GM19324 (cell line): ENCODE measurements around the gene ANKS1B.
A peak's percentile ranks its signal among the peaks of the same experiment; 100 is the strongest.
"Not testable (repeated sequence)": the region's sequence is repeated elsewhere in the genome, so short reads cannot be mapped to it uniquely, and the experiment has no call there.

Source experiments
- ATAC-seq: cut with Tn5 transposase; IDR thresholded peaks from one replicate; pipeline ENCODE4 v1.9.1; 2021; ENCODE audit warnings: mild to moderate bottlenecking, moderate library complexity; ENCODE audit not compliant: unreplicated experiment, low FRiP score

Gene ANKS1B

DNA sequence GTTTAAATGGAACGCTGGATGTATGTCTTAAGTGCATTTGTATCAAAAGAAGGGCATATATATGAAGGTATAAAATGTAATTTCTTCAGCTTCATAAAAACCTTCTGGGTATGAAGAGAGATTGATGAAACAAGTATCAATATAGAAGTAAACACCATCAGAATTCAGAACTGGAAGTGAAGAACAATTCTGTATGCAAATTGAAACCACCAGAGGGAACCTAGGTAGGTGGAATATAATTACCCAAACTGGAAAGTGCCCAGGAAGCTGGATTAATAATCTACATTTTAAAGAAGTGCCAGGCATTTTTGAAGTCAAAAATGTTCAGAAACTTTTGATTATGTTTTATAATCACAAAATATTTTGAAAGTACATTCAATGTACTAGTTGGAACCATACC, 673.4 kb downstream of the ANKS1B start:
- ATAC-seq: no peak

DNA sequence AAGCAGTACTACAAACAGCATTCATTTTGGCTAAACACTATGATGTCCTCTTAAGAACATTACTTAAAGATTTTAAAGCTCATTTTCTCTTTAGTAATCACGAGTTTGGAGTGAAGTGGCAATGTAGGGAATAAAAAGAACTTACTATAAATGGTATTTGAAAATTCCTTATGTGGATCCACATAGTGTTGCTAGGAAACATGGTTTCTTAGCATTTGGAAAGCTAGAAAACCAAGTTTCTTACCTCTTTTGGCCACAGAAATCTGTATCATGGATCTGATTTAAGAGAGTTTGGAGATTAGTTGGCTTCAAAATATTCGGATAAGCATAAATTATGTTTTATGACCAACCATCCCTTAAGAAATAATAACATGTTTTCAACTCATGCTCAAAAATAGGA, 674.9 kb downstream of the ANKS1B start:
- no peak for ATAC-seq

DNA sequence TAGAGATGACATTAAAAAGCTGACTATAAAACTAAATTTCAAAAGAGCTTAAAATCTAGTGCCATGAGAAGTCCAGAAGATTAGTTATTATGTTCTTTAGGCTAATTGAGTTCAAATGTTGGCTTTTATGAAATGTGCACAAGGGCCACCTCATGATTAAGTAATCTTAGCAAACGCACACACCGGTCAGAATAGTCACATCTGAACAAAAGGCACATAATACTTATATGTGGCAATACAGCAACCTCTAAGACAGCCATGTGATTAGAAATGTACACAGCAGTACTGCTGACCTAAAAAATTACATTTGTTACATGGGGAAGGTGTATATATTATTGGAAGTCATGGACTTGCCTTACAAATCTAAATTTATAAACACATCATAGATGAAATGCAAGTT, 681.9 kb downstream of the ANKS1B start:
- no peak for ATAC-seq

DNA sequence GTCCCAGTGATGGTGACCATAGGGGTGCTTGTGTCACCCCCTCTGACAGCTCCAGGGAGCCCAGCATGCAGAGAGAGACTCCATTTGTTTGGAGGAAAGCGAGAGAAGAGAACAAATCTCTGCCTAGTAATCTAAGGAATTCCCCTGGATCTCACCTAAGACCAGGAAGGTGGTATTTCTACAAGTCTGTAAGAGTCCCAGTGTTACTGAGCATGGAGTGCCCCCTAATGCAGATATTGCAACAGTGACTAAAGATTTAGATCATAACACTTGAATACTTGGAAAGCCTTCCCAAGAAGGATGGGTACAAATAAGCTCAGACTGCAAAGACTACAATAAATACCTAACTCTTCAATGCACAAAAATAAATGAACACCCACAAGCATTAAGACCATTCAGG, 697.6 kb downstream of the ANKS1B start:
- no peak for ATAC-seq

DNA sequence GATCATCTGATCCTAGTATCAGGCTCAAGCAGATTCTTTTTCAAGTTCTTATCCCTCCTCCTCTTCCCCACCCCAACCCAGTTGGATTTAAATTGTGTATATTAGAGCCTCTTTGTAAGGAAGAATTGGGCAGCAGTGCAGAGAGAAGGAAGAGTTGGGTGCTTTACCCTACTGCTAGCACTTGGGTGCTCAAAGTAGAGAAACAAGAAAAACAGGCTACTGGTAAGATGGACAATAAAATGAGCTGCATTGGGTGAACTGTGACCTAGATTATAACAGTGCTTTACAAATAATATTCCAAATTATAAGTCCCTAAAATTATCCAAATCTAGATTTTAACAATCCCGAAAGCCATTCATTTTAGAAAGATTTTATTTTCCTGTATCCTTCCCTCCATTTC, 700.6 kb downstream of the ANKS1B start:
- ATAC-seq: no peak

DNA sequence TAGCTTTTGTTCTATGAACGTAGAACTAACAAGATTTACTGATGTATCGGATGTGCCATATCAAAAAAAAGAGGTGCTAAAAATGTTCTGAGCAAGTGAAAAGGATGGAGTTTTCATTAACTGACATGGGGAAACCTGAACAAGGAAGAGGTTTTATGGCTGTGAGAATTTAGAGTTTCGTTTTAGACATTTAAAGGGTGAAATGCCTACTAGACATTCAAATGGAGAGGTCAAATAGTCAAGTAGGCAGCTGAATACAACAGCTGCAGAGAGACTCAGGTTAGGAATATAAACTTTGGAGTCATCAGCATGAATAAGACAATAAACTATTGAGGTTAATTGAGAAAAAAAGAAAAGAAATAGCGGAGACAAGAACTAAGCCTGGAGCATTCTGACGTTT, 702.1 kb downstream of the ANKS1B start:
- ATAC-seq: no peak

DNA sequence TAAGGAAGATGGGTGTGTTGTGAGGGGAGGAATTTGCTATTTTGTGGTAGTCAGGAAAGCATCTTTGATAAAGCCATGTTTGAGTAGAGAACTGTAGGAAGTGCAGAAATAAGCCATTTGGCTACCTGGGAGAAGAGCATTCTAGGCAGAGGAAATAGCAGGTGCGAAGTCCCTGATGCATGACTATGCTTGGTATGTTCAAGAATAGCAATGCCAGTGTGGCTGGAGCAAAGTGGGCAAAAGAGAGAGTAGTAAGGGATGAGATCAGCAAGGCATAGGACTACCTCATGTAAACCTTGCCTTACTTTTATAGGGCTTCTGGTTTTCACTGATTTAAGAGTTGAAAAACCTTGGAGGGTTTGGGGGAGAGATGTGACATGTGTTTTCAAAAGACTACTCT, 702.6 kb downstream of the ANKS1B start:
- ATAC-seq: no peak

DNA sequence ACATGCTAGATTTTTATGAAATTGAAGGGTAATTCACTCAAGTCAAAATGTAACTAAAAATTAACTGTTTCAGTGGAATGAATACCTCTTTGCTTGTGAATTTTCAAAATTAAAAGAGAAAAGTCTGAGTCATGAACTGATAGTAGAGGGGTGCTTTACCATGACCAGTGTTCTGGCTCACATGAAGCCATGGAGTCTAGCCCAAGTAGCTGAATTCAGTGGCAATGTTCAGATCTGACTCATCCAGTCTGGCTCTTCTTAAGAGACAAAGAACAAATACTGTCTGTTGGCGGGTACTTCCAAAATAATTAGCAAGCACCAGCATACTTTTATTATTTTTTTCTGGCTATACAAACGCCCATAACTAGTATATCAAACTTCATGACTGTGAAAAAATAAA, 703.5 kb downstream of the ANKS1B start:
- no peak for ATAC-seq

DNA sequence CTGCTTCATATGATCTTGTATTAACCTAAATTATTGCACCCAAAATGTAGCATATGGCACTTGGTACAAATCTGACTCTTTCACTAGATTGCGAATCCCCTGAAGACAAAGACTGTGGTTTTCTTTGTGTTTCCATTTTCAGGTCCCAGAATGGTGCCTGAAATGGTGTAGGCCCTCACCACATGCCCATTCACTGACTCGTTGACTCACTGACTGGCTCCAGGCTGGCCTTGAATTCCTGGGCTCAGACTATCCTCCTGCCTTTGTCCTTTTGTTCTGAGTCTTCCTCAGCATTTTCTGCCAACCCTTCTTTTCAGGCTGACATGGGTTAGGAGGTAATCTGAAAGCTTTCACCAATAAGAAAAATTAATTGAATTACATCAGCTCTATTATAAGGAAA, 705.8 kb downstream of the ANKS1B start:
- ATAC-seq: no peak

DNA sequence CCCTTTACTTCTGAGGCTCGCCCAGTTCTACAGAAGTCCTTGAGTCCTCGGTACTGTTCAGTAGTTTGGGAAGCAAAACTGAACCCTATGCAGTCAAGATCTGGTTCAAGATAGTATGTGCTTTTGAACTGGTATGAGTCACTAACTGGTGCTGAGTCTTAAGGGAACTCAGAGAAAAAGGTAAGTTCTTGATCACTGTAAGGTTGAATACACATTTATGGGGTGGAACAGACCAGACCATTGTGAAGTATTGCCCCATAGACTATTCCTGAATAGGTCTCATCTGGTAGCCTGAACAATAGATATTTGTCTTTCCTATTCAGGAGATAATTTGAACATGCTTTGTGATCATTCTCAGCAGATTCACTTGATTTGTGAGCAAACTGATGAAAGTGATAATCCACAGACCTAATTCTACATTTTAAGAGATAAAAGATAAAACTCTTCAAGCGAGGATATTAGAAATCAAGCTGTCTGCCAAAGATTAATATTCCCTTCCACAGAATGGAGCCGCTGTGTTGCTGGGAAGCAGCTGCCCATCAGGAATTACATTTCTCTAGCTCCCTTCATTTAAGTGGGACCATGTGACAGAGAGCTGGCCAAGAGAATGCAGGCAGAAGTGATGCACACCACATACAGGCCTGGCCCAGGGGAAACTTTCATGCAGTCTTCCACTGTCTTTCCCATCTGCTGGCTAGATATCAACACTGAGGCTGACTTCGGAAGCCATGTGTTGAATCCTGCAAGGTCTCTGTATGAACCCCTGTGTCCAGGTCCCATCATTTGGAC, 707.0 kb downstream of the ANKS1B start:
- ATAC-seq: no peak

DNA sequence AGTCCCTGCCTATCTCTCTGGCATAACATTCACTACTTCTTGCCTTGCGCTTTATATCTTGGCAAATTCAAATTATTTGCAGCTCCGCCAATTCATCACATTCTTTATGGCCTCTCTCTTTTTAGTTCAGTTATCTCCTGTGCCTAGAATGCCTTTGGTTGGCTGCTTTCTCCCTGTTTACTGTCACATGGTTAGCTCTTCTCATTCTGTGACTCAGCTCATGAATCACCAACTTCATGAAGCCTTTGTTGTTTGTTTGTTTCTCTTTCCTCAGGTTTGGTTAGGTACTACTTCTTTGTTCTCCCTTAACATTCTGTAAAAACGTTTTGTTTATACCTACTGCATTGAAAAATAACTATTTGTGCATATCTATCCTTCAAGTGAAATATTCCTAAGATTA, 713.7 kb downstream of the ANKS1B start:
- no peak for ATAC-seq

DNA sequence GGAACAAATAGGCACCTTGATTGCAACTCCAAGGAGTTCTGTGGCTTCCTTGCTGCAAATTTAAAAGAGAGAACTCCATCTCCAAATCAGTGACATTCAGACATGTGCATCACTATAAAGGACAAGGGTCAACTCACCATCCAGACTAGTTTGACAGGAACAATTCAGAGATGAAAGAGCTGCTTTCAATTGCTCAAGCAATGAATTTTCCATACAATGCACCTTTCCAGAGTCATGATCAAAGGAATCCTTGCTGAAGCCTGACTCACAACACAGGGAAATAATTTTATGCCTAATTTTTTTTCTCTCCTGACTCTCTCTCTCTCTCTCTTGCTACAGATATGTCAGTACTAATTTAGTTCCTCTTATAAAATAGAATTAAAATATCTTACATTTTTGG, 717.7 kb downstream of the ANKS1B start:
- ATAC-seq: no peak

DNA sequence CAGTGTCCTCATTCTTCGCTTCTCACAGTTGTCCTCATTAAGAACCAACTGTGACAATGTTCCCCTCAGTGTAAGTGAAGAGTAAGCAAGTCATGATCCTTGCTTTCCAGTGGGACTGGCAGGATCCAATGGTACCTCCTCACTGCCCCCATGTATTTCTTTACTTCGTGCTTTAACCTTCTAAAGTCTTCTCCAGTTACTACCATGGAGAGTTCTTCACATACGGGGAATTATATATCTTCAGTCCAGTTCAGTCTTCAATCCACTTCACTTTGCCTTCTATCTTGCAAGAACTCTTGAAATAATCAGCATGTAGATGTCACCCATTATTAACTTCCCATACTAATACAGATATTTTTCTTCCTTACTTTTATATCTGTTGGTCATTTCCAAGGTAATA, 719.1 kb downstream of the ANKS1B start:
- ATAC-seq: no peak

DNA sequence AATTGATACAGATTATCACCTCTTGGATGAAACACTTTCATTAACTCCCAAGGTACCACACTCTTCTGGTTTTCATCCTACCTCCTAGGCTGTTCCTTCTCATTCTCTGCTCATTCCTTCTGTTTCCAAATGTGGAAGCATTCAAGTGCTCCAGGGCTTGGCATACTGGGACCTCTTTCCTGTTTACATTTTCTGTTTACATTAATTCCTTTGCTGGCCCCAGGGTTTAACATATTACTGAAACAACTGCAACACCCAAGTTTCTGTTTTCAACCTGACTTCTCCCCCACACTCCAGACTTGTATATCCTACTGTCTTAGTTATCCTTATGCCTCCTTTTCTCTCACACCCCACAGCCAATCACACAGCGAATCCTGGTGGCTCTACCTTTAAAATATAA, 723.5 kb downstream of the ANKS1B start:
- no peak for ATAC-seq

DNA sequence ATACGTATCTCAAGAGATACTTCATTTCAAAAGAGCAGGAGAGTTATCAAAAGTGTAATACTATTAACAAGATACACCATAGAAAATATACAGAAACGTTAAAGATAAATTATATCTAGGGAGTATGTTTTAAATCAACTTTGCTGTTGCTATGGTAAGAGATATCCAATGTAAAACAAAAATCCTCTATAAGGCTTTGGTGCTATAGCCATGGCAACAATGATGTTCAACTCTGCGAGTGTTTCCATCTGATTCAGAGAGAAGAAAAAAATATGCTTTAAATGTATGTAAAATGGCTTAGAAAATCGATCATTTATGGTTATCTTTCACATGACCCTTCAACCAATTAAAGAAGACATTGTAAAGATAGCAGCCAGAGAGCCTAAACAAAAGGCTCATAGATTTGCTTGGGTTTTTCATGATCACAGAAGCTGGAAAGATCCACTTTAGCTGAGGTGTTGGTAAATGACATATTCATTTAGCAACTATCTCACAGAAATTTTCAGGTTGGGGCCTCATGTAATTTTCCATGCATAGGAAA, 724.2 kb downstream of the ANKS1B start:
- ATAC-seq: no peak

DNA sequence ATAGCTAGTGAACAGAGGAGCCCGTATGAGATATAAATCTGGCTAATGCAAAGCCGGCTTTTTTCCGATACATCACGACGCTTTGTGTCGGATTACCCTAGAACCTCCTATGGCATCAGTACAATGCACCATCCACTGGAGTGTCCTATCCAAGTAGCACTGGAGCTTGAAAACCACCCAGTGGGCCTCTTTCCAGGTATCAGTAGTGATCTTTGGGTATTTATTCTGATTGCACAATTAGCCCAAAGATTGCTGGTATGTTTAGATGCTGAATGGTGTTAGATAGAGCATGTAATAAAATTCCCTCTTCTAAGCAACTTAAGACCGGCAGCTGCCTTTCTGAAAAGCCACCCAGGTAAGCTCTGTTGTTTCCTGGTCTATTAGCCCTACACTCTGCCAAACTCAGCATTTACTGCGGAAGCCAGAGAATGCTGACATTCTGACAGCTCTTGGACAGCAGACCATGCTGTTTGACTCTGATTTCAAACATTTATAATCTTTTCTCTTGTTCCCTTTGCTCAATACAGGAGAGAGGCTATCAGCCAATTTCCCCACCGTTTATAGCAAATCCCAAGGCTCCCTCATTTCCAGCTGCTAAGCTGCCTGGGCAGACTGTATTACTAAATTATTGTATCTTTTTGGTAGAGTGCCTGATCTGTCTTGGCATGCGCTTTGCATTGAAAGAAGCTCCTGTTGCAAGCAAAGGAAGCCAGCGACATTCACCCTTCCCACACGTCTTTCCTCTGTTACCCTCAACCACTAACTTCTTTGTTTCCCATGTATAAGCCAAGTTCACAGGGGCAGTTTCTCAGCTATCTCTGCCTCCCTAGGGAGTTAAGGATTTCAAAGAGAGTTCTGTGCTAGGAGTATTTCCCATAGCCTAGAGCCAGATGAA, 725.4 kb downstream of the ANKS1B start:
- no peak for ATAC-seq

DNA sequence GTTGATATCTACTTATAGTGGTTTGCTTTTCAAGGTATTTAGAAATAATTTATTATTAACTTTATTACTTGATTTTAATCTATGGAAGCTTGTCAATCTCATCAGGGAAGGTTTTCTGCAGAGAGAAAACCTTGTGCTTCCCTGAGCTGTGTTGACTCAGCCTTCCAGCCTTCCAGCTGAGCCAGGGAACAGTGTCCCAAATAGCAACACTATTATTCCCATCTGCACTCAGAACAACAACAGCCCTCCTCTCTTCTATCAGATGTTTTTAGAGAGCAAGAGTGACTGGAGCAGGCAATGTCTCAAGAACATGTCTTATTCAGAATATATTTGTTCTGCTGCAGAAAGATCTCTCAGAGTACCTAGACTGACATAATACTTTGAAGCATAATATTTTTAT, 727.1 kb downstream of the ANKS1B start:
- no peak for ATAC-seq

DNA sequence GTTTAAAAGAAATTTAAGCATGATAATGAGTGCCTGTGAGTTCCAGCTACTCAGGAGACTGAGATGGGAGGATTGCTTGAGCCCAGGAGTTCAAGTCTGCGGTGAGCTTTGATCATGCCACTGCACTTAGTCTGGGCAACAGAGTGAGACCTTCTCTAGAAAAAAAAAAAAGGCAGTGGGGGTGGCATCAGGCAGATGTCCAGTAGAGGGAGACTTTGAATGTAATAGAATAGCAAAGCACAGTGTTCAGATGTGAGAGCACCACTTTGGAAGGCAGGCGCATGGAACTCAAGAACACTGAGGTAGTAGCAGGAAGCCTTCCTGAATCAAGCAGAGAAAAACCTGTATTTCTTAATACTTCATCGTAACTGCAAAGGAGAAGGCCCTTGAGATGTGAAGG, 731.7 kb downstream of the ANKS1B start:
- ATAC-seq: peak; percentile 54

DNA sequence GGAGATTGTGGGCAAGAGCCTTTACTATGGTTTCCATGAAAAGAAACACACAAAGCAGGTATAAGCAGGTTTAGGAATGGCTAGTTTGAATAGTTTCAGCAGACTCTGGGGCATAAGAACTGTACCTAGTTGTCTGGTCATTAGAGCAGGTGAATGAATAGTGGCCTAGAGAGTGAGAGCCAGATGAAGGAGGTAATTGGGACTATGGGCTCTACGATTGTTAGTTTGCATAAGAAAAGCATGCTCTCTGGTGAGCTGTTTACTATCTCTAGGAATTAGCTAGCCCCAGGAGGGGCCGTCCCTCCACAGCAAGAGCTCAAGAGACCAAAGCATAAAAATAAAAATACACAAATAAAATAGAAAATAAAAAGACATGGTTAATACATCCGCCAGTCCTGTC, 734.6 kb downstream of the ANKS1B start:
- no peak for ATAC-seq

DNA sequence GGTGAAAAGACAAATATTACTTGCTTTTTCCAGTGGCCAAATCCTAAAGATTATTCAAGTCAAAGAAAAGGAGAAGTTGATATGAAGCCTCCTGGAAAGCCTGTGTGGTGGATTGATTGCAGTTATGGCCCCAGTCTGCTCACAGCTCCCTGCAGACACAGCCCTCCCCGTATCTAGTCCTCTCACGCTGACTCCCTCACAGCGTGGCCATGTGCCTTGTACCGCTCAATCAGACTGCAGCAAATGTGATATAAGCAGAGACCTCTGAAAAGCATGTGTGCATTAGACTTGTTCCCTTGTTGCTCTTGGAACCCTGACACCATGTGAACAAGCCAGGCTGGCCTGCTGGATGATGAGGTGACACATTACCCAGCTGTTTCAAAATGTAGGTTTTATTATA, 735.2 kb downstream of the ANKS1B start:
- ATAC-seq: no peak

DNA sequence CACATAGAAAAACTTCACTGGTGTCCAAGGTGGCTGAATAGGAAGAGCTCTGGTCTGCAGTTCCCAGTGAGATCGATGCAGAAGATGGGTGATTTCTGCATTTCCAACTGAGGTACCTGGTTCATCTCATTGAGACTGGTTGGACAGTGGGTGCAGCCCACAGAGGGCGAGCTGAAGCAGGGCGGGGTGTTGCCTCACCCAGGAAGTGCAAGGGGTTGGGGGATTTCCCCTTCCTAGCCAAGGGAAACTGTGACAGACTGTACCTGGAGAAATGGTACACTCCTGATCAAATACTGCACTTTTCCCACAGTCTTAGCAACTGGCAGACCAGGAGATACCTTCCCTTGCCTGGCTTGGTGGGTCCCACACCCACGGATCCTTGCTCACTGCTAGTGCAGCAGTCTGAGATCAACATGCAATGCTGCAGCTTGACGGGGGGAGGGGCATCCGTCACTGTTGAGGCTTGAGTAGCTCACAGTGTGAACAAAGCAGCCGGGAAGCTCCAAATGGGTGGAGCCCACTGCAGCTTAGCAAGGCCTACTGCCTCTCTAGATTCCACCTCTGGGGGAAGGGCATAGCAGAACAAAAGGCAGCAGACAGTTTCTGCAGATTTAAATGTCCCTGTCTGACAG, 746.7 kb downstream of the ANKS1B start:
- not testable (repeated sequence) for ATAC-seq
